NCI-H510A (cell line): ENCODE measurements around the gene SWSAP1.
"Not testable (repeated sequence)": the region's sequence is repeated elsewhere in the genome, so short reads cannot be mapped to it uniquely, and the experiment has no call there.

Source experiments
- DNase-seq: peaks from one replicate; lab custom pipeline; 2025; lab: John Stamatoyannopoulos, UW

SWSAP1 gene, protein sequence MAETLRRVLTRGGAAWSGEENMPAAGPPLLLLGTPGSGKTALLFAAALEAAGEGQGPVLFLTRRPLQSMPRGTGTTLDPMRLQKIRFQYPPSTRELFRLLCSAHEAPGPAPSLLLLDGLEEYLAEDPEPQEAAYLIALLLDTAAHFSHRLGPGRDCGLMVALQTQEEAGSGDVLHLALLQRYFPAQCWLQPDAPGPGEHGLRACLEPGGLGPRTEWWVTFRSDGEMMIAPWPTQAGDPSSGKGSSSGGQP

DNA sequence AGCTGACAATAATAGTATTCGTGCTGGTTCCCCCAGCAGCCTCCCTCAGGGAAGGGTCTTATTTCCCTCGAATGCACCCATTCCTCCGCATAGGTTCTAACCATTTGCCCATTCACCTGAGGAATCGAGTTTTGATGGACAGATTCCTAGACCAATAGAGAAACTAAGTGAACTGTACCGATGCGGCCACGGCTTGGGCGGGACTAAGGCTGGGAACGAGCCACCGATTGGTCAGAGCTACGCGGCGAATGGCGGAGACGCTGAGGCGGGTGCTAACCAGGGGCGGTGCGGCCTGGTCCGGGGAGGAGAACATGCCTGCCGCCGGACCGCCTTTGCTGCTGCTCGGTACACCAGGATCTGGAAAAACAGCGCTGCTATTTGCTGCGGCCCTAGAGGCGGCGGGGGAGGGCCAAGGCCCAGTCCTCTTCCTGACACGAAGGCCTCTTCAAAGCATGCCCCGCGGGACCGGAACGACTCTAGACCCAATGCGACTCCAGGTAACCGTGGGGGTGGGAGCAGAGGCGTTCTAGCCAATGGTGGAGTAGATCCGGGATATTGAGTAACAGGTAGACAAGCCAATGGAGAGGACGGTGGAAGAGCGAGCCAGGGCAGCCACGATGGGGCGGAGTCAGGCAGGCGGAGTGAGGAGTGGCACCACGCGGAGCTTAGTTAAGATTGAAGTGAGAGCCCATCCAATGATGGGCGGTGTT is at the start of gene SWSAP1:
SWSAP1 (plus strand) TSS at position 234 of the 710 bp plus-strand sequence; CDS start at position 249, 15 bp downstream.
- peak; percentile 98 for DNase-seq

DNA sequence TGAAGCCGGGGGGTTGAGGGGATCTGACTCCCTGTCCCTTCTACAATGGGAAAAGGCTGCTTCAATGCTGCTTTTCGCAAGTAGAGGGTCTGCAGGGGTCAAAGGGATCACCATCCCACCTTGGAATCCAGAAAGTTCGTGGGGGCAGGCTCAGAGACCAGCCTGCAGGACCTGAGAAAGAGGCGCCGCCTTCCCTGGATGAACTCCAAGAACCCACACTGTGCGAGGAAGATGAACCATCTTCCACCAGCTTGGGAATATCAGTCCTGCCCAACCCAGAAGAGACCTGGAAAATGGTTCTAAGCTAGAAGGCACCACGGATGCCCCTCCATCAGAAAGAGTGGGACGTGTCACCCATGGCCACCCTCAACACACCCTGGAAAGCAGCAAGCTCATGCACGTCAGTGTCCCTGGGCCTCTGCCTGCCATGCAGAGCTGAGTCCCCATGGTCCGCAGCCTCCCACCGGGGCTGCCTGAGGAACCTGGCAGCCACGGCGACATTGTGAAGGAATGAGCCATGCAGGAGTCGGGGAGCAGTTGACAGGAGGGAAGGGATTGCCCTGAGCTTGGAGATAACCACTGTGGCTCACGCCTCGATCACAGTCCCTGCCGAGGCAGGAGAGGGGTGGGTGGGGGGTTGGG is 49.6 kb upstream of the SWSAP1 start:
- DNase-seq, result no peak

DNA sequence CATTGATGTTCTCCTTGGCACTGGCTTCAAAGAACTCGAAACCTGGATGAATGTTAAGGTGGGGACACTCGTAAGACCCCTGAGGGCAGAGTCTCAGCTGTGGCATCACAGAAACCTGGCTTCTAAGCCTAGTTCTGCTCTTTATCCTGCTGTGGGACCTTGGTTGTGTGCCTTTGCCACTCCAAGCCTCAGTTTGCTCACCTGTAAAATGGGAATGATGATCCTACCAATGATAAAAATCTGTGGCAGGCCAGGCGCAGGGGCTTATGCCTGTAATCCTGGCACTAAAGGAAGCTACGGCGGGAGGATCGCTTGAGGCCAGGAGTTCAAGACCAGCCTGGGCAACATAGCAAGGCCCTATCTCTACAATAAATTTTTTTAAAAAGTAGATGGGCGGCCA is 48.9 kb upstream of the SWSAP1 start:
- no peak for DNase-seq

DNA sequence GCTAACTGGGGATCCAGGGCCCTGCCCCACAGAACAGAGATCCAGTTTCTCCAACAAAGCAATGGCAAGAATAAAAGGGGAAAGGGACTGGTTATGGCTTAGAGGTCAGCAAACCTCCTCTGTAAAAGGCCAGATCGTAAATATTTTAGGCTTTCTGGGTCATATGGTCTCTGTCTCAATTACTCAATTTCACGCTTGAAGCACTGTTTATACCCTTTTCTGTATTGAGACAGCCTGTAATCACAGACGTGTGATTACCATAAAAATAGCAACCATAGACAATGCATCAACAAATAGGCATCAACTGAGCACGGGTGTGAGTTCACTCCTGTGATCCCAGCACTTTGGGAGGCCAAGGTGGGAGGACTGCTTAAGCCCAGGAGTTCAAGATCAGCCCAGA is 44.3 kb upstream of the SWSAP1 start:
- no peak for DNase-seq

DNA sequence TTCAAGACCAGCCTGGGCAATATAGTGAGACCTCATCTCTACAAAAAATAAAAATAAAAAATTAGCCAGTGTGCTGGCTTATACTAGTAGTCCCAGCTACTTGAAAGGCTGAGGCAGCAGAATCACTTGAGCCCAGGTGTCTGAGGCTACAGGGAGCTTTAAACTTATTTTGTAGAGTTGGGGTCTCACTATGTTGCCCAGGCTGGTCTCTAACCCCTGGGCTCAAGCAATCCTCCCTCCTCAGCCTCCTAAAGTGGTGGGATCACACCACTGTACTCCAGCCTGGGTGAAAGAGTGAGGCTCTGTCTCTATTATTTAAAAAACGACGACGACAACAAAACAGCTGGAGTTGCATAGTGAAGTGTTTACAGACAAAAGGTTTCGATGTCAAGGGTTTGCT is 43.0 kb upstream of the SWSAP1 start:
- DNase-seq, result no peak

DNA sequence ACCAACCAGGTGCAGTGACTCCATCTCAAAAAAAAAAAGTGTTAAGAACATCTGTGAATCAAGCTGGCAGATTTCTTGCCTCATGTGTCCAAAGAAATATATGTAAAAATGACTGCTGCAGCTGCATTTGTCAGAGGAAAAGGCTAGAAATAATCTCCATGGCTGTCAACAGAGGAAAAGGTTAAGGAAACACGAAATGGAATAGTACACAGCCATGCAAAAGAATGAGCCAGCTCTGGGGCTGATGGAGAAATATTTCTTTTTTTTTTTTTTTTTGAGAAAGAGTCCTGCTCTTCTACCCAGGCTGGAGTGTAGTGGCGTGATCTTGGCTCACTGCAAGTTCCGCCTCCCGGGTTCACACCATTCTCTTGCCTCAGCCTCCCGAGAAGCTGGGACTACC is 41.6 kb upstream of the SWSAP1 start:
- DNase-seq, result no peak

DNA sequence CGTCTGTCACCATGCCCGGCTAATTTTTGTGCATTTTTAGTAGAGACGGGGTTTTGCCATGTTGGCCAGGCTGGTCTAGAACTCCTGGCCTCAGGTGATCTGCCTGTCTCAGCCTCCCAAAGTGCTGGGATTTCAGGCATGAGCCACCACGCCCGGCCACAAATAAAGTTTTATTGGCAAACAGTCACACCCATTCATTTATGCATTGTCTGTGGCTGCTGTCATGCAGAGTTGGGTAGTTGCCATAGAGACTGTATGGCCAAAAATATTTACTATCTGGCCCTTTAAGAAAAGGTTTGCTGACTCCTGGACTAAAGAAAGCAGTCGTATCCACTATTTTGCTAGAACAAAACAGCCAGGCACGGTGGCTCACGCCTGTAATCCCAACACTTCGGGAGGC is 40.6 kb upstream of the SWSAP1 start:
- not testable (repeated sequence) for DNase-seq

DNA sequence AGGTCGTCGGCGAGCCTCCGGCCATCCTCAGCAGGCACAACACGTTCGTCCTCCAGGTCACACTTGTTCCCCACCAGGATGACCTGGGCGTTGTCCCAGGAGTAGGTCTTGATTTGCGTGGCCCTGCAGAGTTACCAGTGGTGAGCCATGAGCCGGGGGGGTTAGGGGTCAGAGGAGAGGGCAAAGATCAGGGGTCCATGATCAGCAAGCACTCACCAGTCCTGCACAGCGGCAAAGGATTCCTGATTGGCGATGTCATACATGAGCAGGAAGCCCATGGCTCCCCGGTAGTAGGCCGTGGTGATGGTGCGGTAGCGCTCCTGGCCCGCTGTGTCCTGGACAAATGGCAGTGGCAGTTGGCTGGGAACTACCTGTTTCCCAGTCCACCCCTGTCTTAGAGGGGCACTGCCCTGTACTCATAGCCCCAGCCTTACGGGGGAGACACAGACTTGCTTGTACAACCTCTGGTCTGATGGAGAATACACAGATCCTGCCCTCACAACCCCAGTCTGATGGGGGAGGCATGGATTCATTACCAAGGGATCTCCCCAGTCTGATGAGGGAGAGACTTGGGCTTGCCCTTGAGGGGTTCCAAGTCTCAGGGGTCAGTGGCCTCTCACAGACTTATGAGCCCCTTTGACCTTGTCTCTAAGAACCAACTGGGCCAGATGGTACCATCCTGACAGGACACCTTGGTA is 38.9 kb upstream of the SWSAP1 start:
- no peak for DNase-seq

DNA sequence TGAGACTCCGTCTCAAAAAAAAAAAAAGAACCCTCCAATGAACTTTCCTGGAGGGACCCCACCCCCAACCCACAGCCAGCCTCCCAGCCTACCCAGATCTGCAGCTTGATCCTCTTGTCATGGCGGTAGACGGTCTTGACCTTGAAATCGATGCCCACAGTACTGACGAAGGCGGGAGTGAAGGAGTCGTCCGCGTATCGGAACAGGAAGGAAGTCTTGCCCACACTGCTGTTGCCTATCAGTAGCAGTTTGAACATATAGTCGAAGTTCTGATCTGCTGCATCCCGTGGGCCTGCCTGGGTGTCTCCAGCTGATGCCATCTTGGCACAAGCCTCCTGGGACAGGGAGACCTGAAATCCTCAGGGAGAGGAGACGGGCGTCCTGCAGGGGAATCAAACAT is 37.4 kb upstream of the SWSAP1 start:
- no peak for DNase-seq

DNA sequence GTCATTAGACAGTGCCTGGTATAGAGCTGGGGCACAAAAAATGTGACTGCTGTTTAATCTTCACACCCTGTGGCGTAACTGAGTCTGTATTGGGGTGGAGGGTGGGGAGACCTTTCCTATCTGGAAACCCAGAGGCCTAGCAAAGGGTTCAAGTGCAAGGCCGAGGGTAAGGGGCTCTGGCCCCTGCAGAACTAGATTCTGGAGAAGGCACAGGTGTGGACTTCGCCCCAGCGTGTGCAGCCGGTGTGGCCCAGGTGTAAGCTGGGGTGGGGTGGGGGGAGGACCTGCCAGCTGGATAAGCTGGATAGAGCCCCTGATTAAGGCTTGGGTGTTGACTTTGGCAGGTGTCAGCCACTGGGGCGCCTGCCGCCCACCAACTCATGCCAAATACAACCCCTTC is 36.3 kb upstream of the SWSAP1 start:
- no peak for DNase-seq

DNA sequence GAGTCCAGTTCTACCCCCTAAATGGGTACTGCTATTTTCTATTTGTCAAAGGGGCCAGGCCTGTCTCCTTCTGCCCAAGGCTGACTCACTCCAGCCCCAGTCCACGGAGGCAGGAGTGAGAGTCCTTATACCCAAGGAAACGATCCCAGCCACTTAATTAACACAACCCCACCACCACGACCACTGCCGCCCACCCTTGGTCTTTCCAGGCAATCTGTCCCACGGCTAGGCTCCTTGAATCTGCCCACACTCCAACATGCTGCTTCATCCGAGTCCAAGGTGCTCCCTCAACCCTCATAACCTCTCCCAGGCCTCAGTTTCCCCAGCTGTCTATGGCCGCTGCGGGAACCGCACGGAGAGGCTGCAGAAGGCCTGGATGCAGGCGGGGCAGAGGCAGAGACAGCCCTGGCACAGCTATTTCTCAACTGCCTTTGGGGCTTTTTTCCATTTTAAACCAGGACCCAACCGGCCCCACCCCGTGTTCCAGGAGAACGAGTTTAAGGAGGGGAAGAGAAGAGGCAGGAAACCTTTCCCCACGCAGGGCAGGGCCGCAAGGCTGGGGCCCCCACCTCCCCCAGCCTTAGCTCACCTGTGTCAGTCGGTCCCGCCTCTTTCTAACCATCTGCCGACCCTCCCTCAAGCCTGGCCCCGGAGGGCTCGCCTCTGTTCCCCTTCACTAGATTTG is 35.8 kb upstream of the SWSAP1 start:
- DNase-seq, result no peak

DNA sequence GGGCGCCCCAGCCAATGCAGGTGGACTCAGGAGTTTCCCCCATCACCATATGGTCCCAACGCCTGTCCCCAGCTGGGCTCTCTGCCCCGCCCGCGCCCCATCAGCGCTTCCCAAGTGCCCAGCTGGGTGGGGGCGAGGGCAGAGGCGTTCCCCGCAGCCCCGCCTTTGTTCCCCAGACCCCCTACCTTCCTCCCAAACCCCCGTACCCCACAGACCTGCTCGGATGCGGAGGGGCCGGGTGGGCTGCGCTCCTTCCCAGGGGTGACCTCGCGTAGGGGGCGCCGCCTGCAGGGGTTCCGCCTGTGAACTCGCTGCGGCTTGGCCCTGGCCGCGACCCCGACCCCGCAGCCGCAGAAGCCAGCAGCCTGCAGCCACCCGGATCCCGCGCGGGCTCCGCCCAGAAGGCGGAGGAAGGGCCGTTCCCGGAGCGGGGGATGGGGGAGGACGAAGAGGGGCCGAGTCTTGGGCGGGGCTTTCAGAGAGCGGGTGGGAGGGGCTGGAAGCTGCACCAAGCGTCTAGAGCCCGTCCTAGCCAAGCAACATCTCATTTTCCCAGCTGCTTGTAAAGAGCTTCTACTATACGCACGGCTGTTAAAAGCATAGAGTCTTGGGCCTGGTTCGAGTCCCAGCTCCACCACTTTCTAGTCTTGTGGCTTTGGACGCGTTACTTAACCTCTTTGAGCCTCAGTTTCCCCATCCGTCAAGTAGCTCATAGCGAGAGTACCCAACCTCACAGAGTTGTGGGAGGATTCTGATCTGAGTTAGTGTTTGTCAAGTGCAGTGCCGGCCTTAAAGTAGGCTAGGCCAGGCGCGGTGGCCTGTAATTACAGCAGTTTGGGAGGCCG is 35.0 kb upstream of the SWSAP1 start, which contains the start of gene RAB3D:
RAB3D (minus strand) TSS at position 404 of the 845 bp plus-strand sequence. CDS start 2,258 bp downstream, outside the sequence.
- DNase-seq, result peak; percentile 86

DNA sequence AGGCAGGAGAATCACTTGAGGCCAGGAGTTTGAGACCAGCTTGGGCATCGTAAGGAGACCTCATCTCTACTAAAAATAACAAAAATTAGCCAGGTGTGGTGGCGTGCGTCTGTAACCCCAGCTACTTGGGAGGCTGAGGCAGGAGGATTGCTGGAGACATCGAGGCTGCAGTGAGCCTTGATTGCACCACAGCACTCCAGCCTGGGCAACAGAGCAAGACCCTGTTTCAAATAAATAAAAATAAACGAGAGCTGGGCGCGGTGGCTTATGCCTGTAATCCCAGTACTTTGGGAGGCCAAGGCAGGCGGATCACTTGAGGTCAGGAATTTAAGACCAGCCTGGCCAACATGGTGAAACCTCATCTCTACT is 34.4 kb upstream of the SWSAP1 start:
- not testable (repeated sequence) for DNase-seq

DNA sequence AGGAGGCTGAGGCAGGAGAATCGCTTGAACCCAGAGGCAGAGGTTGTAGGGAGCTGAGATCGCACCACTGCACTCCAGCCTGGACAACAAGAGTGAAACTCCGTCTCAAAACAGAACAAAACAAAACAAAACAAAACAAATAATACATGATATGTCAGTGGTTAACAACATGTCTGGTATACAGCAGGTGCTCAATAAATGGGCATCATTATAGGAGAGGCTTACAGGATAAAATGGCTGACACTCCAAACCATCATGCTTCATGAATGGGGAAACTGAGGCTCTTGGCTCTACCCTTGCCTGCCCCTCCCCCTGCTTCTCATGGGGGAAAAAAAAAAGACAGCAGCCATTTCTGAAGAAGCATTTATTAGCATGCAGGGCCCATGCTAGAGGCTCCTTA is 32.0 kb upstream of the SWSAP1 start:
- DNase-seq, result no peak

DNA sequence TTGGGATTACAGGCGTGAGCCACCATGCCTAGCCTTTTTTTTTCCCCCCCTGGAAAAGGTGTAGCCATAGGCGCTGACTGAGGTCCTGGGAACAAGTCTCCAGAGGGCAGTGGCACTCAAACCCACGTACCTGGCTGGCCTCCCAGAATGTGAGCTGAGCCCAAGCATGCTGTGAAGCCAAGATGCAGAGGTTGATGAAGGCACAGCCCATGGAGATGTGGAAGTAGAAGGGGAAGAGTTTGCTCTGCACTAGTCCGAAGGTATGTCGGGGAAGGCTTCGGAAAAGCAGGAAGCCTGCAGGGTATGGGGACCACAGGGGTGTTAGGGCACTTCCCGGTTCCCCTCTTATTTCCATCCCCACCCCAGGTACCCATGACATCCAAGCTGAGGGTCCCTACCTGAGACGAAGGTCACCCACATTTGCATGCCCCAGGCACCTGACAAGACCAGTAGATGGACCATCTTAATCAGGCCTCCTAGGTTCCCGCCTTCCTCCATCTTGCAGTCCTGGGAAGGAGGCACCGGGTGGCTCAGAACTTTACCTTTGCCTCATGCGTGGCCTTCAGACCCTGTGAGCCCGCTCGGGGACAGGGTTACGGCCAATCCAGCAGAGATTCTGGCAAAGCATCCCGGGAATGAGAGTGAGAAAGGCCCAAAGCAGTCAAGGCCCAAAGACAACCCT is 29.2 kb upstream of the SWSAP1 start:
- DNase-seq, result no peak

DNA sequence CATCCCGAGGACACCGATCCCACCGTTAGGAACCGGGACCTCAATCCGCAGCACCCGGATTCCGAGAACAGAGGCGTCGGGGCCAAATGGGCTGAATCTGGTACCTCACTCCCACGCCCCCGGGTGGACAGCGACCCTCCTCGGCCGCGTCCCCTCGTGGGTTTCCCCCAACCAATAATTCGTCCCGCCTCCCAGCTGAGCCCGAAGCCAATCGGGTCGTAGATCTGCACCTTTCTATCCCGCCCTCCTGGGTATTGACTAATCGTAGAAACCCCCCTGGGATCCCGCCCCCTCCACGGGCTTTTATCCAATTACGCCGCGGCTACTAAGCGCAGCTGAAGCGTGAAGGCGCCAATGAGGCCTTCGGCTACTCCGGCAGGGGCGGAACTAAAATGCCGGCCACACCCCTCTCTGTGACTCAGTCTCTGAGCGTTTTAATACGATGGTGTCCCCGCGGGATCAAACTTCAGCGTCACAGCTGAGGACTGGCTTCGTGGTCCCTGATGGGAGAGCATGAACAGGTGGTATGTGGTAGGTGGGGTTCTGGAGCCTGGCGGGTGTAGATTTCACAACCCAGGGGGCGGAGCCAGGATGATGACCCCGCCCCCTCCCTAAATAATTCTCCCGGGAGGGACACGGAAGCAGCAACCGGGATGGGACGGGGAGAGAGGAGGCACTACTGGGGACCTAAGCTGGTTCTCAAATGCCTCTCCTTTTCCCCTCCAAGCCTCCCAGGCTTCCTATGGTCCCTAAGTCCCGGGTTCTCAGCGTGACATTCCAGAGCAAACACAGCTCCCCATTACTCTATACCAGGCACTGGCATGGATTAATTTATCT is 28.1 kb upstream of the SWSAP1 start, which contains the start of the genes CCDC159 and TMEM205:
CCDC159 (plus strand) TSS at position 416 of the 837 bp plus-strand sequence; CDS start at position 504, 88 bp downstream.
TMEM205 (minus strand) TSS at position 165 of the 837 bp plus-strand sequence. CDS start 649 bp downstream, outside the sequence.
- peak; percentile 99 for DNase-seq

DNA sequence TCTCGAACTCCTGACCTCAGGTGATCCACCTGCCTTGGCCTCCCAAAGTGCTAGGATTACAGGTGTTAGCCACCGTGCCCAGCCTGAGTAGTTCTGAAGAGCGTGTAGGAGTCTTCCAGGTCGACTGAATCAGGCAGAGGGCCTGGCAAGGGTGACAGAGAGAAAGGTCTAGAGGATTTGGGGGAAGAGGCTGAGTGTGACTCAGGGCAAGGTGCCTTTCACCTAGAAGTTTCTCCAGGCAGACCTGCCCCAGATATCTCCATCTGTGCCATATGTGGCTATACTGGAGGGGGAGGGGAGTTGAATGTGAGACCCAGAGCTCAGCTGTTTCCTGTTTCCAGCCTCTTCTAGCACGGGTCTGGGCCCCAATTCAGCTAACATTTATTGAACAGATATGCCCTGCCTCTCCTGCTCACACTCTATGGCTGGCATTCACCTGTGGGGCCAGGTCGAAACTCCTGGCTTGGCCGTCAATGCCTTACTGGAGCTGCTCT is 26.9 kb upstream of the SWSAP1 start:
- no peak for DNase-seq

DNA sequence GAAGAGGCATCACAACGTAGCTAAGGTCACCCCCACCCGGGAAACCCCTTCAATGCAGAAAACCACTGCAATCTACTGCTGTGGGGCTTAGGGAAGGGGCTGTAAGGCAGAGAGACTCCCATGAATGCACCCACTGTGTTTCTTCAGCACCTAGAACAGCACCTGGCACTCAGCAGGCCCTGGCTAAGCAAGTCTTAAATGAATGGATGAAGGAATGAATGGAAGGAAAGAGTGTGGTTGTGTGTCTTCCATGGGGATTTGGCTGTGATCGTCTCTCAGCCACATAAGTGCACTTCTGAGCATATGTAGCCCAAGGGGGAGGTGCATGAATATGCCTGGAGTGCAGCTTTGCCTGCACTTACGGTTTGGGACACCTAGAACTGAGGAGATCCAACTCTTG is 25.3 kb upstream of the SWSAP1 start:
- DNase-seq, result no peak

DNA sequence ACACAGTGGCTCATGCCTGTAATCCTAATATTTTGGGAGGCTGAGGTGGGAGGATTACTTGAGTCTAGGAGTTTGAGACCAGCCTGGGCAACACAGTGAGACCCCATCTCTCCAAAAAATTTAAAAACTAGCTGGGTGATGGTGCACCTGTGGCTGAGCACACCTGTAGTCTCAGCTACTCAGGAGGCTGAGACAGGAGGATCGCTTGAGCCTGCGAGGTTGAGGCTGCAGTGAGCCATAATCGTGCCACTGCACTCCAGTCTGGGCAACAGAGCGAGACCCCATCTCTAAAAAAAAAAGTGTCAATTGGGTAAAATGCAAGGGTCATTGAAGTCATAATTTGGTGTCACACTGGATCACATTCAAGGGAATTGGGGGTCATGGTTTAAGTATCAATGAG is 20.4 kb upstream of the SWSAP1 start:
- not testable (repeated sequence) for DNase-seq
